ENCODE data around the gene STK32B.

The STK32B gene

DNA sequence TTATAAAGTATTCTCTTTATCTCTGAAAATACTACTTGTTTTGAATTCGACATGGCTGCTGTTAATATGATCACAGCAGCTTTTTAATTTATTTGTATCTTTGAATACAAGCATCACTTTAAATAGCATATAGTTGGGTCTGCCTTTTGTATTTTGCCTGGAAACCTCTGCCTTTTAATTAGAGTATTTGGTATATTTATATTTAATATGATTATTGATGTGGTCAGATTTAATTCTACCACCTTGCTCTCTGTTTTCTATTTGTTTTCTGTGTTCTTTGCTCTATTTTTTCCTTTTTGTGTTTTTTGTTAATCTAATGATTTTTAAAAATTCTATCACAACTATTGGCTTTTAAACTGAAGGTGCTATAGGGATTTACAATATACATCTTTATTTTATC lies 21.7 kb downstream of the STK32B start:
- DNase-seq = no peak

DNA sequence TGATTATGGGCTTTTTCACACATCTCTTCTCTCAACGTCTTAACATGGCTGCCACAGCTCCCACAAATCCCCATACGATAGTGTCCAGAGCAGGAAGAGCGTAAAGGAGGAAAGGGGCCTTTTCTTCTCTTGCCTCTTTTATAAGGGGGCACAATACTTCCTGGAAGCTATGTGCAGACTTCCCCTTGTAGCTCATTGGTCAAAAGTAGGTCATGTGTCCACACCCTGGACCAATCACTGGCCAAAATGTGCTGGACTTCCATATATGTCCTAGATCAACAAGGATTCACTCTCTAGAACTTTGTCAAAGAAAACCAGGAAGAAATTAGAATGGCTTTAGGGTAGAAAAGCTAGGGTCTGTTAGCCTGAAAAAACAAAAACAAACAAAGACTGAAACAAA lies 26.7 kb downstream of the STK32B start:
- no peak for DNase-seq

DNA sequence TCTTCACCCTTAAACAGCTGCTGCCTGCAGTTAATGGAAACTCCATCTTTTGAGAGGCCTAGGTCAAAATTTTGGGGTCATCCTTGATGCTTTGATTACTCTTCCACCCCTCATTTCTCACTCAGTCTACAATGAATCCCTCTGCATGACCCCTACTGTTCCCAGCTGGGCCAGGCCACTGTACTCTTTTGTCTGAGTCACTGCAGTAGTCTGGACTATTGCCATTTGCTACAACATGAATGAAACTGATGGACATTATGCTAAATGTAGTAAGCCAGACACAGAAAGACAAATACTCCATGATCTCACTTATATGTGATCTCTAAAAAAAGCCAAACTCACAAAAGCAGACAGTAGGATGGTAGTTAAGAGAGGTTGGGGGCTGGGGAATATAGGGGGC lies 28.3 kb downstream of the STK32B start:
- no peak for DNase-seq

DNA sequence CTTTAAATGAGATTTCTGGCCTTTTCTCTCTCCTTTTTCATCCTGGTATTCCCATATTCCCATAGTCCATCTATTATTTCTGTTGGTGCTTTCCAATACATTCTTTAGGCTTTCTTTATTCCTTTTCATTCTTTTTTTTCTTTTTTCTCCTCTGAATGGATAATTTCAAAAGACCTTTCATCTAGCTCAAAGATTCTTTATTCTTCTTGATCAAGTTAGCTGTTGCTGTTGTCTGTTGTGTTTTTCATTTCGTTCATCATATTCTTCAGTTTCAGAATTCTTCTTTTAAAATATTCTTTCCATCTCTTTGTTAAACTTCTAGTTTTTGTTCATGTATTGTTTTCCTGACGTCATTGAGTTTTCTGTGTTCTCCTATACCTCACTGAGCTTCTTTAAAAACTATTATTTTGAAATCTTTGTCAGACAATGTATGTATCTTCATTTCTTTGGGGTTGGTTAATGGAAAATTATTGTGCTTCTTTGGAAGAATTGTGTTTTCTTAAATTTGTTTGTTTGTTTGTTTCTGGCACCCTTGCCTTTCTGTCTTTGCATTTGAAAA lies 30.2 kb downstream of the STK32B start:
- DNase-seq = no peak

DNA sequence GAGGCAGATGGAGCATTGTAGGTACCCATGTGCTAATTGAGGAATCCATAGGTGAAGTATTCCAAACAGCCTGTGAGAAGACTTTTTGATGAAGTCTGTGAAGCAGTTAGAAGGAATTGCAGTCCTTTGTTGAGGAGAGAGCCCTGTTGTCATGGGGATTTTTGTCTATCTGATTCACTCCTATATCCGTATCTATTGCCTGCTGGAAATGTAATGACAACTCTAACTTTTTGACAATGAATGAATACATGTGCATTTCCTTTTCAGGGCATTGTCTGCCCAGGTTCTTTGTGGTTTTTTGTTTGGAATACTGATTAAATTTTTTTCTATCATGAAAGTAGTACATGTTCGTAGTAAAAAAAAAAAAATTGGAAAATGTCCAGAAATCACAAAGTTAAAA lies 31.1 kb downstream of the STK32B start:
- no peak for DNase-seq

DNA sequence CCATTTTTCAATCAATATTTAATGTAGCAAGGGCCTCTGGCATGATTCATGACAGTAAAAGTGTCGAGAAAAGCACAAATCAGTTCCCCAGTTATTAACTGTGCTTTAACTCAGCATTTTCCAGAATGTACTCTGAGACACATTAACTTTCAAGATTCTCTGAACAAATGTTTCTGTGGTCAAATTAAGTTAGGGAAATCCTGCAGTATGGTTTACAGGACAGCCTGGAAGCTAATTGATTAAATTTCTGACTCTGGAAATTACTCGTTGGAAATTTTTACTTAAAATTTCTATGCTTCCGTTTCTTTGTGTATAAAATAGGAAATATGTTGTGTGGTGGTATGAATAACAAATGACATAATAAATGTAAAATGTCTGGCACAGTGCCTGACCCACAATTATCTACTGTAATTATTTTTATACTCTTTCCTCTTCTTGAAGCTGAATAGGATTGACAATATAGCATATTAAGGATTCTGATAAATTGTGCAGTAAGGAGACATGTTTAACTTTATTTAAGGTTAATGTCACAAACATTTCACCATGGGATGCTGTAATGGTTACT lies 33.7 kb downstream of the STK32B start:
- no peak for DNase-seq

DNA sequence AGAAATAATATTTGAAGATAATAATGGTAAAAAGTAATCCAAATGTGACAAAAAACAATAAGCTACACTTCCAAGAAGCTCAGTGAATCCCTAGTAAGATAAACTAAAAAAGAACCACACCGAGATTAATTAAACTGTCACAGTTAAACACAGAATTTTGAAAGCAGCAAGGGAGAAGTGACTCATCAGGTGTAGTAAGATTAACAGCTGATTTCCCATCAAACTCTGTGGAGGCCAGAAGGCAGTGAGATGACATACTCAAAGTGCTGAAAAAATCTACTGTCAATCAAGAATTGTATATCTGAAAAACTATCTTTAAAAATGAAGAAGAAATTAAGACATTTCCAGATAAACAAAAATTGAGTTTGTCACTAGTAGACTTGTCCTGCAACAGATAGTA lies 35.3 kb downstream of the STK32B start:
- no peak for DNase-seq

DNA sequence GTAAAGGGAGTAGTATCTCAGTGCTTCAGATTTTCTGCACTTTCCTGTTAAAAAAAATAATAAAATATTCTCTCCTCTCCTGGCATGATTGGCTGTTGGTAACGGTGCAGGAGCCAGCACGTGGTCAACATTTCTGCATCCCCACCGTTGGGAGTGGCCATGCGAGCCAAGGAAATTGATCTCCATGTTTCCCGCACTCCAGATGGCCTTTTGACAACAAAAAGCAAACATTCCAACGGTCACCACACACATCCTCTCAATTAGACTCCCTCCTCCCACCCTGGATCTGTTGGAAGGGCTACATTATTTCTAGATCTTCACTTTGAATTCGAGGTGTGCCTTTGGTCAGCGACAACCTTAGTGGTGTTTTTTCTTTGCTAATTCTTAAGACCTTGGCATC lies 45.0 kb downstream of the STK32B start:
- DNase-seq = no peak

DNA sequence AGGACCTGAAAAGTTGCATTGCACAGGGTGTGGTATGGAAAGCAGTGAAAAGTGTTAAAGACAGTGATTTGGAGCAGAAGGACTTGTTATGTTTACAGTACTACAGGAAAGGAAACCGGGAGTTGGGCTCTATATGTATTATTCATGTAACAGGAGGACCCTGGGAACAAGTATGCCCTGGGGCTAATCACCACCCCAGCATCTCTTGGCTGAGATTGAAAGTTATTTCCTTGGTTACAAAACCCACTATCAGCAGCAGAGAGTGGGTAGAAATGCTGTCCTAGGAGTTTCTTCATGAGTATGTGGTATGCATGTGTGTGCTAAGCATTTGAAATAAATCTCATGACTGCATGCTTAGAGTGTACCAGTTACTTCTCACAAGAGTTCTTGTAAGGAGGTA lies 46.9 kb downstream of the STK32B start:
- DNase-seq = no peak

DNA sequence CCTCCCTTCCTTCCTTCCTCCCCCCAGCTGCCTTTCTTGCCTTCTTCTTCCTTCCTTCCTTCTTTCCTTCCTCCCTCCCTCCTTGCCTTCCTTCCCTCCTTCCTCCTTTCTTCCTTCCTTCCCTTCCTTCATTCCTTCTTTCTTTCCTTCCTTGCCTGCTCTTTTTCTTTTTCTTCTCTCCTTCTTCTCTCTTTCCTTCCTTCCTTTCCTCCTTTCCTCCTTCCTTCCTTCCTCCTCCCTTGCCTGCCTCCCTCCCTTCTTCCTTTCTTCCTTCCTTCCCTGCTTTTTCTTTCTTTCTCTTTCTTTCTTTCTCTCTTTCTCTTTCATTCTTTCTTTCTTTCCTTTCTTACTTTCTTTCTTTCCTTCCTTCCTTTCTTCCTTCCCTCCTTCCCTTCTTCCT lies 49.1 kb downstream of the STK32B start:
- DNase-seq = no peak

DNA sequence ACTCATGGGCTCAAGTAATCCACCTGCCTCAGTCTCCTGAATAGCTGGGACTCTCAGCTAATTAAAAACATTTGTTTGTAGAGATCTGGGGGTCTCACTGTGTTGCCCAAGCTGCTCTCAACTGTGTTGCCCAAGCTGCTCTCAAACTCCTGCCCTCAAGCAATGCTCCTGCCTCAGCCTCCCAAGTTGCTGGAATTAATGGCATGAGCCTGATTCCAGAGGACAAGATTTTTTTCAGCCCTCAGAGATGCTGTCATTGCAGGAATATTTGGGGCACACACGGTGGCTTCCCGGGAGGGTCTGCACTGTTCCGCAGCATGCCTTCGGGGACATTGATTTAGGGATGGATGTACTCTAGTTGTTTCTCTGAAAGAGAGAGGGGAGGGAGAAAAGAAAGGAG lies 49.7 kb downstream of the STK32B start:
- DNase-seq = no peak

DNA sequence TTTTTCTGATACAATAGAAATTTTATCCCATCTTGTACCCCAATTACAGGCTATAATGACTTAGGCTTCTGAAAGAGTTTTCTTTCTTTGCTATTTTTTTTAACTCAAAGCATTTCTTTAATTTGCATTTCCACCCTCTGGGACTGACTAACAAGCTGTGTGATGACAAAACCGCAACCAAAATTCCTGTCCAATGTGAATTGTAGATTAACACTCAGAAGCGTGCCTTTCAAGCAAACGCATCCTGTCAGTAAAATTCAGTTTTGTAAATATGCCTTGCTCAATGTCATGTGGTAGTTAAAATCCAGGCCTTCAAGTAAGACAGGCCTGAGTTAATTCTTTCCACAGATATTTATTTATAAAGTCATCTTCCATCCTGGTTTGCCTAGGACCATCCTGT lies 50.3 kb downstream of the STK32B start:
- DNase-seq = no peak

DNA sequence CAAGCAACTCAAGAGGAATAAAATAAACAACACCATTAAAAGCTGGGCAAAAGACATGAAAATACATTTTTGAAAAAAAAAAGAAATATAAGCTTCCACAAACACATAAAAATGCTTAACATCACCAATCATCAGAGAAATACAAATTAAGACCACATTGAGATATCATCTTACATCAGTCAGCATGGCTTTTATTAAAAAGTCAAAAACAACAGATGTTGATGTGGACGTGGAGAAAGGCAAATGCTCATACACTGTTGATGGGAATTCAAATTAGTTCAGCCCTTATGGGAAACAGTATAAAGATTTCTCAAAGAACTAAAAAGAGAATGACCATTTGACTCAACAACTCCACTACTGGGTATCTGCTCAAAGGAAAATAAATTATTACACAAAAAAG lies 59.6 kb downstream of the STK32B start:
- DNase-seq = no peak

DNA sequence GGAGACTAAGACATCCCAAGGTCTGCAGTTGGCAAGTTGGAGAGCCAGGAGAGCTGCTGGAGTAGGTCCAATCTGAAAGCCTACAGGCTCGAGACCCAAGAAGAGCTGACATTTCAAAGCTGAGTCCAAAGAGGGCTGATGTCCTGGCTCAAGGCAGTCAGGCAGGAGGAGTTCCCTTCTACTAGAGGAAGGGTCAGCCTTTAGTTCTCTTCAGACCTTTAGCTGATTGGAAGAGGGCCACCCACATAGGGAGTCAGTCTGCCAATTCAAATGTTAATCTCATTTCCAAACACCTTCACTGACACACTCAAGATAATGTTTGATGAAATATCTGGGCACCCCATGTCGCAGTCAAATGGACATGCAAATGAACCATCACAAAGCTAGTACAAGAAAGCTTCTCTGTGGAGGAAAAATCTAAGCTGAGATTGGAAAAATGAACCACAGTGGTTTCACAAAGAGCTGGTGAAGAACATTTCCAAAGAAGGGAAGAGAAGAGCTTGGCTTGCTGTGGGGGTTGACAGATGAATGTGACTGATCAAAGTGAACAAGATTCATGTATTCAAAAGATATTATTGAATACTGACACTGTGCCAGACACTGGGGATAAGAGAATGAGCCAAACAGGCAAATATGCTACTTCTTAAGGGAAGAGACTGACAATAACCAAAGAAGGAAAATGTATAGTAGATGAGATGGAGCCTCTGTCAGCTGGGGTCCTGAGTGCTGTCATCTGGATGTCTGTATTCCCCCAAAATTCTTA lies 61.2 kb downstream of the STK32B start:
- DNase-seq = no peak

DNA sequence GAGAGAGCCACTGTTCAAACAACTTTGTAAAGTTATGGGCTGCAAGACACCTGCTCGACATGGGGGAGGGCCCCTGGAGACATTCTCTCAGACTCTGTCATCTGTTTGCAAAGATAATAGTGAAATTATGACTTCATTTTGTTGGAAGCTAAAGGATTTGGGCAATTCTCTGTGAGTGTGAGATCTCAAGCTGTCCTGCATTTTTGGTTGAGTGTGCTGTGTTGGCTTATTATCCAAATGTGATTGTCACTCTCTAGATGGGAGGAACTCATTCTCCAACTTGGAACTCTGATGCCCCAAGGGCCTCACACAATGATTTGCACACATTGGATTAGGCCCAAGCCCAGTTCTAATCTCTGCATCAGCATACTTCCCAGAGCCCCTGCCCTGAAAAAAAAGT lies 63.7 kb downstream of the STK32B start:
- no peak for DNase-seq

DNA sequence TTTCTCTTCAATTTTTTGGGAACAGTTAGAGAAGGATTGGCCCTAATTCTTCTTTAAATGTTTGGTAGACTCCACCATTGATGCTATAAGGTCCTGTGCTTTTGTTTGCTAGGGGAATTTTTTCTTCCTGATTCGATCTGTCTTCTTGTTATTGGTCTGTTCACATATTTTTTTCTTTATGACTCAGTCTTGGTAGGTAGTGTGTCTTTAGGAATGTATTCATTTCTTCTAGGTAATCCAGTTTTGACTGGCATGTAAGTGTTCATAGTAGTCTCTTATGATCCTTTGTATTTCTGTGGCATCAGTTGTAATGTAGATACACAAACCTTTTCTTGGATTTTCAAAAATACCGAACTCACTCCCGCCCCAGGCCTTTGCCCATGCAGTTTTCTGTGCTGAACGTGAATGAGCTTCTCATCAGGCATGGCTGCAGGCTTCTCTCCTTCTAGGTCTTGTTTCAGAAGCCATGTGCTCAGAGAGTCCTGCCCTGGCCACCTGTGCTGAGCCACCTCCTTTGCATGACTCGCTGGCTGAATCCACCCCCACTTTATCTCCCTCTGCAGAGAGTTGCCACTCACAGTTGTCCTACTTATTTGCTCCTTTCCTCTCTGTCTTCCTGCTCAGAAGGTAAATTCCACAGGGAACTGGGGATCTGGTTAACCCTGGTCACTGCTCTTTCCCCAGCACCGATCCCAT lies 67.0 kb downstream of the STK32B start:
- DNase-seq = no peak

DNA sequence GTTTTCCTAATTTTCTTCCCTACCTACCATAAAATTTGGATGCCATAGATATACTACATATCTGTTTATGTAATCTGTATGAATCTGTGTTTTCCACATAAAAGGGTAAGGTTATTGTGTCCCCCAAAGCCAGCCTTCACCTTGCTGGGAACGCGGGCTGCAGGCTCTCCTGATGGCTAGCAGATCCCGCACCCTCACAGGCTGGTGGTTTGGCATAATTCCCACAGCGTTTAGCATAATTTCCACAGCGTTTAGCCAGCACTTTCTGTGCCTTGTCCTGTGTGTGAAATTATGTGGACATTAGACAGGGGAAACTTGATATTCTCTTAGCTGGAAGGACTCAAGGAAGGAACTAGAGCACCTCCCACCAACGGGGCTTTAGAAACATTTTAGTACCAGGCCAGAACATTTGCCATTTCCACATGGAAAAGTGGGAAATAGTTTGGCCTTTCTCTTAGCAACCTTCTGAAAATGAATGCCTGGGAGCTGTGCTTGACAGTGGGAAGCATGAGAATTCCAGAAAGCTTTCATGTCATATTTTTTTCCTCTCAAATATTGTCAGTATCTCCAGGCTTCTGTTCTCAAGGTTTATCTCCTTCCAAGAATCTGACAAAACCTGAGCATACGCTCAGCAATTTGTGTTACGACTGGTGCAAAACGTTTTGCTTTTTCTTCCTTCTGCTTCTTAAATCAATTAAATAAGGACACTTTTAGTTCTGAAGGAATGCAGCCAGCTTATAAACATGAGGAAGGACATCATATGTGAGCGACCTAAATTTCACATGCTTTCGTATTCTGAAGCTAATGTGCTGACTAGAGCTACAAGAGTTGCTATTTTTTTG lies 67.9 kb downstream of the STK32B start:
- DNase-seq = no peak

DNA sequence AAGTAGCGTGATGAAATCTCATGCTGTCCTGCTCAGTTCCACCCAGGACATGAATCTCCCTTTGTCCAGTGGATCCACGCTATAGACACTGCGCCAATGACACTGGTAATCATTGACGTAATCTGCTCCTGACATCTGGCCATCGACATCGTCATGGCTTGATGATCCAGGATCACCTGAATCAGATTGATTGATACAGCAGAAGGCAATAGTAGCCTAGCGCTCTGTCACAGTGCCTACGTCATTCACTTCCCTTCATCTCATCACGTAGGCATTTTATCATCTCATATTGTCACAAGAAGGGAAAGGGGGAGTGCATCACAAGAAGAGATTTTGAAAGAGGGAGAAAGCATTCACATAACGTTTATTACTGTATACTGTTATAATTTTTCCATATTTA lies 68.8 kb downstream of the STK32B start:
- no peak for DNase-seq

DNA sequence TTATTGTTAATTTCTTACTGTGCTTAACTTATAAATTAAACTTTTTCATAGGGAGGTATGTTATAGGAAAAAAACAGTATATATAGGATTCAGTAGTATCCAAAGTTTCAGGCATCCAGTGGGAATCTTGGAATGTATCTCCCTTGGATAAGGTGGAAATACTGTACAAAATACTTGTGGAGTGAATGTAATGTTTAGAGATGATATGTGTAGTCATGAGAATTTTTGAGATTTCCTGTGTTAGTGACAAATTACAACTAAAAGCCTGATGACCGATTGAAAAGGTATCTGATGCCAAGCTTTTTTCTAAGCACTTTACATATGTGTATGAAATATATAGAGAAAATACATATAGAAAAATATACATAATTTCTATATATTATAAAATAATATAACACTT lies 69.2 kb downstream of the STK32B start:
- no peak for DNase-seq

DNA sequence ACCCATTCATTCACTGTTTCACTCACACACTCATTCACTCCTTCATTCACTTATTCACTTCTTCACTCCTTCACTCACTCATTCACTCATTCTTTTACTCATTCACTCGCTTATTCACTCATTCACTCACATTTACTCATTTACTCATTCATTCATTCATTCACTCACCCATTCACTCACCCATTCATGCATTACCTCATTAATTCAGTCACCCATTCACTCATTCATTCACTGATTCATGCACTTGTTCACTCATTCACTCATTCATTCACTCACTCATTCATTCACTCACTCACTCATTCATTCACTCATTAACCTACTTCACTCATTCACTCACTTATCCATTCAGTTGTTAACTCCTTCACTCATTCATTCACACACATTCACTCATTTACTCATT lies 70.8 kb downstream of the STK32B start:
- DNase-seq = no peak

DNA sequence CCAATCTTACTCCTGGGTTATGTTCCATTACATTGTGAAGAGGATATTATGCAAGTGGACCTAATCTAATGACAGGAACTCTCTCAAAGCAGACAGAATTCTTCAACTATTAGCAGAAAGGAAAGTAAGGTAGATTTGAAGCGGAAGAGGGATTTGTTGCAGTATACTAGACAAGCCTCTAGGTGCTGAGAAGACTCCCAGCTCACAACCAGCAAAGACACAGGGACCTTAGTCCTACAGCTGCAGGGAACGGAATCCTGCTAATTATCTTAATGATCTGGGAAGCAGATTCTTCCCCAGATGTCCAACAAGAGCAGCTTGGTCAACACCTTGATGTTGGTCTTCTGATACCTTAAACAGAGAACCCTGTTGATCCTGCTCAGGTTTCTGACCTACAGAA lies 73.6 kb downstream of the STK32B start:
- no peak for DNase-seq

DNA sequence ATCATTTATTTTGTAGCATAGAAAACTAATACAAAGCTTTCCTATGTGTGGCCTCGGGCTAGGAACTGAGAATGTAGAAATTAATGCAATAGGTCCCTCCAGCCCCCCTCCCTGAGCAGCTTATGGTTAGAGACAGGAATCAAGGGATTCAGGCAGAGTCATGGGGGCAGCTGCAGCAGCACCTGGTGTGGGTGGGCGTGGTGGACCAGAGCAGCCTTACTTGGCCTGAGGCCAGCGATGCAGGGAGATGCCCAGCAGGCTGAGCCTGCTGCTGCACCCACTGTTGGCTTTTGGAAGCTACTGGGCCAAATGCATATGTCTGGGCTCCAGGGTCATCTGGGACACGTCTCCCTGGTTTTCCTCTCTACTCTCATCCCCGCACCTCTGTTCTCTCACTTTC lies 74.0 kb downstream of the STK32B start:
- no peak for DNase-seq

DNA sequence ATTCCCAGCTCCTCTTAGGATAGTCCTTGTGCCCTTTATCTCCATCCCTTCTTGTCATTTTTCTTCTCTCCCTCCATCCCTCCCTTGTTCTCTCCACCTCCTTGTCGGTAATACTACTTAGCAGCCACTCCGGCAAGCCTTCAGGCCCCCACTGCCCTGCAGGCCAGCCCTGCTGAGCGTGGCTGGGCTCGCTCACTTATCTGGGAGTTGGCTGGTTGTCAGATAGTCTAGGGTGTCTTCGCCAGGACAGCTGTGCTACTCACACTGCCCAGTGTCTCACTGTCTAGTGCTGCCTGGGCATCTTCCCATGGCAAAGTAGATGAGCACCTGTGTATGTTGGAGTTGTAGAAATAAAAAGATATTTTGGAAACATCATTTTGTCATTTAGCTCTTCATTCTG lies 75.0 kb downstream of the STK32B start:
- DNase-seq = no peak
